ENCODE data around the gene MAPK8IP1.
"Not testable (repeated sequence)": the region's sequence is repeated elsewhere in the genome, so short reads cannot be mapped to it uniquely, and the experiment has no call there.

MAPK8IP1 gene

DNA sequence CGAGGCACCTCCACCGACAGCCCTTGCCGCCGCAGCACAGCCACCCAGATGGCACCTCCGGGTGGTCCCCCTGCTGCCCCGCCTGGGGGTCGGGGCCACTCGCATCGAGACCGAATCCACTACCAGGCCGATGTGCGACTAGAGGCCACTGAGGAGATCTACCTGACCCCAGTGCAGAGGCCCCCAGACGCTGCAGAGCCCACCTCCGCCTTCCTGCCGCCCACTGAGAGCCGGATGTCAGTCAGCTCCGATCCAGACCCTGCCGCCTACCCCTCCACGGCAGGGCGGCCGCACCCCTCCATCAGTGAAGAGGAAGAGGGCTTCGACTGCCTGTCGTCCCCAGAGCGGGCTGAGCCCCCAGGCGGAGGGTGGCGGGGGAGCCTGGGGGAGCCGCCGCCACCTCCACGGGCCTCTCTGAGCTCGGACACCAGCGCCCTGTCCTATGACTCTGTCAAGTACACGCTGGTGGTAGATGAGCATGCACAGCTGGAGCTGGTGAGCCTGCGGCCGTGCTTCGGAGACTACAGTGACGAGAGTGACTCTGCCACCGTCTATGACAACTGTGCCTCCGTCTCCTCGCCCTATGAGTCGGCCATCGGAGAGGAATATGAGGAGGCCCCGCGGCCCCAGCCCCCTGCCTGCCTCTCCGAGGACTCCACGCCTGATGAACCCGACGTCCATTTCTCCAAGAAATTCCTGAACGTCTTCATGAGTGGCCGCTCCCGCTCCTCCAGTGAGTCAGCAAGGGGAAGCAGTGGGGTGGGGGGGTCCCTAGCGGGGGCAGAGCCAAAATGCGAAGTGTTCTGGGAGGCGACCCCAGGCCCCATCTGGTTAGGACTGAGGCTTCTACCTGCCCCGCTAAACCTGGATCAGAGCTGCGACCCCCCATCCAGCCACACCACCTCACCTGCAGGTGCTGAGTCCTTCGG lies 17.3 kb downstream of the MAPK8IP1 start:
- Histone ChIP-seq H3K36me3 (ENCODE audit: control insufficient read depth, insufficient read depth, low read length) (peaks cover 31% of the 10 kb centered on the region), H3K9me3 (ENCODE audit: control insufficient read depth, insufficient read depth, low read length) (no peaks in the 10 kb centered on the region), H3K9ac (ENCODE audit: low read depth, low read length) (no peak overlapping the region), H3K4me1 (ENCODE audit: control insufficient read depth, insufficient read depth, low read length) (peaks cover 10% of the 10 kb centered on the region; the same call in 1 of the 2 replicates), H3K27me3 (ENCODE audit: control insufficient read depth, insufficient read depth, low read length) (peaks cover 8% of the 10 kb centered on the region), H3K4me3 (ENCODE audit: low read depth, low read length) (no peak overlapping the region), H3K27ac (ENCODE audit: low read depth, low read length) (no peak overlapping the region)

DNA sequence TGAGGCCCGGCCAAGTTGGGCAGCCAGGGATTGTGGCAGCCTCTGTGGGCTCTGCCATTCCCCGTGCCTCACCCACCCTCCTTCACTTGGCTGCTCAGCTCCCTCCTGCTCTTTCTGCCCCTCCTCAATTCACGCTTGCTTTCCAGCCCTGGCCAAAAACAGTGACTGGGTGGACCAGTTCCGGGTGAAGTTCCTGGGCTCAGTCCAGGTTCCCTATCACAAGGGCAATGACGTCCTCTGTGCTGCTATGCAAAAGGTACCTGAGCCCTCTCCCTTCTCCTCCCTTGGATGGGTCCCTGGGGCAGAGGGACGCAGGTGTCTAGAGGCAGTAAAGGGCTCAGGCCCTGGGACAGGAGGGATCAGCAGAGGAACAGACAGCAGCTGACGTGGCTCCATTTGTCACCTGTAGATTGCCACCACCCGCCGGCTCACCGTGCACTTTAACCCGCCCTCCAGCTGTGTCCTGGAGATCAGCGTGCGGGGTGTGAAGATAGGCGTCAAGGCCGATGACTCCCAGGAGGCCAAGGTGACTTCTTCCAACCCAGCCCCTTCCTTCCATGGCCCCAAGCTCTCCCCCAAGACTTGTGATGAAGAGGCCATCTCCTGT lies 19.0 kb downstream of the MAPK8IP1 start:
- no peak overlapping the region for H3K9ac ChIP-seq (ENCODE audit: low read depth, low read length)
- H3K27ac ChIP-seq (ENCODE audit: low read depth, low read length), result no peak overlapping the region
- no peaks in the 10 kb centered on the region for H3K9me3 ChIP-seq (ENCODE audit: control insufficient read depth, insufficient read depth, low read length)
- peaks cover 32% of the 10 kb centered on the region for H3K36me3 ChIP-seq (ENCODE audit: control insufficient read depth, insufficient read depth, low read length)
- H3K4me1 ChIP-seq (ENCODE audit: control insufficient read depth, insufficient read depth, low read length), result peaks cover 3% of the 10 kb centered on the region; the same call in 1 of the 2 replicates
- no peak overlapping the region for H3K4me3 ChIP-seq (ENCODE audit: low read depth, low read length)
- H3K27me3 ChIP-seq (ENCODE audit: control insufficient read depth, insufficient read depth, low read length), result peaks cover 8% of the 10 kb centered on the region

DNA sequence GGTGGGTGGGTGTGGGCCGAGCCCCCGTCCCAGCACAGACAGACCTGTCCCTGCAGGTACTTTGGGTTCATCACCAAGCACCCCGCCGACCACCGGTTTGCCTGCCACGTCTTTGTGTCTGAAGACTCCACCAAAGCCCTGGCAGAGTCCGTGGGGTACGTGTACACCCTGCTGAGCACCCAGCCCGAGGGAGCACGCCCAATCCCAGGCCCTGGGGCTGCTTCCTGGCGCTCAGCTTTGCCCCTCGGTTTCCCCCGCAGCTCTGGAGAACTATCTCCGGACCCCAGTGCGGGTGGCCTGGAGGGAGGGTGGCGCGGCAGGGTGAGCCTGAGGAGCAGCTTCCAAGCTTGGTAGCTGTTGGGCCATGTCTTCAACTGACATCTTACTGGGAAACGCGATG lies 19.6 kb downstream of the MAPK8IP1 start:
- H3K36me3 ChIP-seq (ENCODE audit: control insufficient read depth, insufficient read depth, low read length), result peaks cover 37% of the 10 kb centered on the region
- no peak overlapping the region for H3K4me3 ChIP-seq (ENCODE audit: low read depth, low read length)
- no peak overlapping the region for H3K9ac ChIP-seq (ENCODE audit: low read depth, low read length)
- H3K9me3 ChIP-seq (ENCODE audit: control insufficient read depth, insufficient read depth, low read length), result no peaks in the 10 kb centered on the region
- peaks cover 8% of the 10 kb centered on the region for H3K27me3 ChIP-seq (ENCODE audit: control insufficient read depth, insufficient read depth, low read length)
- H3K4me1 ChIP-seq (ENCODE audit: control insufficient read depth, insufficient read depth, low read length), result peaks cover 3% of the 10 kb centered on the region; the same call in 1 of the 2 replicates
- H3K27ac ChIP-seq (ENCODE audit: low read depth, low read length), result no peak overlapping the region

DNA sequence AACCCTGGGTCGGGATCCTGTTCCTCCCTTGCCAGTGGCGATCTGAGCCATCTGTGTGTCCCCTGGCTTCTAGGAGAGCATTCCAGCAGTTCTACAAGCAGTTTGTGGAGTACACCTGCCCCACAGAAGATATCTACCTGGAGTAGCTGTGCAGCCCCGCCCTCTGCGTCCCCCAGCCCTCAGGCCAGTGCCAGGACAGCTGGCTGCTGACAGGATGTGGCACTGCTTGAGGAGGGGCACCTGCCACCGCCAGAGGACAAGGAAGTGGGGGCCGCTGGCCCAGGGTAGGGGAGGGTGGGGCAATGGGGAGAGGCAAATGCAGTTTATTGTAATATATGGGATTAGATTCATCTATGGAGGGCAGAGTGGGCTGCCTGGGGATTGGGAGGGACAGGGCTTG lies 20.1 kb downstream of the MAPK8IP1 start:
- H3K27ac ChIP-seq (ENCODE audit: low read depth, low read length), result not testable (repeated sequence)

DNA sequence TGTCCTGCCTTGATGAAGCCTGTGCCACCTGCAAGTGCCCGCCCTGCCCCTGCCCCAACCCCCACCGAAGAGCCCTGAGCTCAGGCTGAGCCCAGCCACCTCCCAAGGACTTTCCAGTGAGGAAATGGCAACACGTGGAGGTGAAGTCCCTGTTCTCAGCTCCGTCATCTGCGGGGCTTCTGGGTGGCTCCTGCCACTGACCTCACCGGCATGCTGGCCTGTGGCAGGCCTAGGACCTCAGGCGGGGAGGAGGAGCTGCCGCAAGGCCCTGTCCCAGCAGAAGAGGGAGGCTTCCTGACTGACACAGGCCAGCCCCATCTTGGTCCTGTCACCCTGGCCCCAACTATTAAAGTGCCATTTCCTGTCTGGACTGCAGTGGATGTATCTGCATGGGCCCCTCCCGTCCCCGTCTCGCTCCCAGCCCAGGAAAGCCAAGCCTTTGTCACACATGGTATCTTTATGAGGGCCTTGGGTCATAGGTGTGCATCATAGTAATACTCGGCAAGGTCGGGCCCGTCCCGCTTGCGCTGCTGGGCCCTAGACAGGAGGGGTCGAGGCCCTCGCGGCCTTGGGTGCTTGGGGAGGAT lies 20.7 kb downstream of the MAPK8IP1 start:
- Histone ChIP-seq H3K4me1 (ENCODE audit: control insufficient read depth, insufficient read depth, low read length) (no peaks in the 10 kb centered on the region), H3K36me3 (ENCODE audit: control insufficient read depth, insufficient read depth, low read length) (peaks cover 43% of the 10 kb centered on the region), H3K9ac (ENCODE audit: low read depth, low read length) (no peak overlapping the region), H3K27ac (ENCODE audit: low read depth, low read length) (no peak overlapping the region), H3K27me3 (ENCODE audit: control insufficient read depth, insufficient read depth, low read length) (no peaks in the 10 kb centered on the region; the same call in 1 of the 2 replicates), H3K9me3 (ENCODE audit: control insufficient read depth, insufficient read depth, low read length) (no peaks in the 10 kb centered on the region), H3K4me3 (ENCODE audit: low read depth, low read length) (no peak overlapping the region)

More for the DNA sequence above, 20.1 kb downstream of the MAPK8IP1 start:
- H3K4me3 ChIP-seq (ENCODE audit: low read depth, low read length); H3K9ac ChIP-seq (ENCODE audit: low read depth, low read length); H3K9me3 ChIP-seq (ENCODE audit: control insufficient read depth, insufficient read depth, low read length); H3K27me3 ChIP-seq (ENCODE audit: control insufficient read depth, insufficient read depth, low read length); H3K4me1 ChIP-seq (ENCODE audit: control insufficient read depth, insufficient read depth, low read length): not testable (repeated sequence)
- peaks cover 38% of the 10 kb centered on the region for H3K36me3 ChIP-seq (ENCODE audit: control insufficient read depth, insufficient read depth, low read length)

DNA sequence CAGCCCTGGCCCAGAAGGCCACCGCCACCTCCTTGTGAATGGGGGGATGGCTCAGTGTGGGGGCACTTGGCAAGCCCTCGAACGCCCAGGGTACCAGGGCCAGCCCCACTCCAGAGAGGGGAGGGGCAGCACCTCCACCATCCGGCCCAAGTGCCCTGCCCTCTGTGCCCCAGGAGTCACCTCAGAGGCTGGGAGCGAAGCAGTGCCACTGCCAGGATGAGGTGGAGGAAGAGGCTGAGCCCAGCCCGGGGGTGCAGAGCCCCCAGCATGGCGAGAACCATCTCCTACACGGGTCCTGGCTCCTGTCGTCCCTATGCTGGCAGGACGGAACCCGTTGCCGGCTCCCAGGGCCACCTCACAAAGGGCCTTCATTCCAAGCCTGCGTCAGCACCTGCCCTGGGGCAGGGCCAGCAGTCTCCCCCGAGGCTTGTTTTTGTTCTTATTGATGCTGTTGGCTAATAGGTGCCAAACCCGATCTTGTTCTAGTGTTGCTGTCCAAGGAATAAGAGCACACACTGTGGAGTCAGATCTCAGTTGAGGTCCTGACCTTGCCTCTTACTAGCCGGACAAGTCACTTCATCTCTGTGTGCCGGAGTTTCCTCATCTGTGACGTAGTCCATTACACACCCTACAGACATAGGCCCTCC lies 21.6 kb downstream of the MAPK8IP1 start, which contains the start of gene FREY1:
Gene FREY1, minus strand, starts transcription at position 307 of the 647 bp plus-strand sequence. Its CDS starts 26 bp downstream, at position 281.
- H3K9ac ChIP-seq (ENCODE audit: low read depth, low read length), result no peak within 1 kb of the TSS
- H3K4me3 ChIP-seq (ENCODE audit: low read depth, low read length), result no peak within 1 kb of the TSS
- H3K36me3 ChIP-seq (ENCODE audit: control insufficient read depth, insufficient read depth, low read length), result peaks cover 47% of the 10 kb centered on the region
- no peaks in the 10 kb centered on the region for H3K9me3 ChIP-seq (ENCODE audit: control insufficient read depth, insufficient read depth, low read length)
- H3K4me1 ChIP-seq (ENCODE audit: control insufficient read depth, insufficient read depth, low read length), result no peaks in the 10 kb centered on the region
- no peaks in the 10 kb centered on the region for H3K27me3 ChIP-seq (ENCODE audit: control insufficient read depth, insufficient read depth, low read length)
- H3K27ac ChIP-seq (ENCODE audit: low read depth, low read length), result no peak within 1 kb of the TSS

DNA sequence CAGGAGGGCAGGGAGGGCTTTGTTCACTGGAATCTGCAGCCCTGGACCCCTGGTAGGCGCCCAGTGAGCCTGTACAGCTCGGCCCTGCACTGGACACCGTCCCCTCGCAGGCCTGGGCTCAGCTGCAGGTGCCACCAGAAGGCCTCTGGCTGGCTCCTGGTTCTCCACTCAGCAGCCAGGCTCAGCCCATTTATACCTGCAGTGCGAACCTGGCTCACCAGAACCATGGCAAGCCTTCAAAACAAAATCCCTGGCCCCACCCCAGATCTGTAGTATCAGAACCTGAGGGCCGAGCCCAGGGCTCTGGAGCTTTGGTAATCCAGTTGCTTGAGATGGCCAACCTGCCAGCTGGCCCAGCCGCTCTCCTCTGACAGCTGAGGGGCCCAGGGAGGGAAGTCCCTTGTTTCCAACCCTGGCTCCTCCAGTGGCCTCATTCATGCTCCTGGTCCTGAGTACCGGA lies 22.5 kb downstream of the MAPK8IP1 start:
- H3K27ac ChIP-seq (ENCODE audit: low read depth, low read length), result no peak overlapping the region
- H3K4me3 ChIP-seq (ENCODE audit: low read depth, low read length), result no peak overlapping the region
- H3K27me3 ChIP-seq (ENCODE audit: control insufficient read depth, insufficient read depth, low read length), result no peaks in the 10 kb centered on the region
- no peak overlapping the region for H3K9ac ChIP-seq (ENCODE audit: low read depth, low read length)
- H3K4me1 ChIP-seq (ENCODE audit: control insufficient read depth, insufficient read depth, low read length), result no peaks in the 10 kb centered on the region
- H3K36me3 ChIP-seq (ENCODE audit: control insufficient read depth, insufficient read depth, low read length), result peaks cover 45% of the 10 kb centered on the region
- no peaks in the 10 kb centered on the region for H3K9me3 ChIP-seq (ENCODE audit: control insufficient read depth, insufficient read depth, low read length)

DNA sequence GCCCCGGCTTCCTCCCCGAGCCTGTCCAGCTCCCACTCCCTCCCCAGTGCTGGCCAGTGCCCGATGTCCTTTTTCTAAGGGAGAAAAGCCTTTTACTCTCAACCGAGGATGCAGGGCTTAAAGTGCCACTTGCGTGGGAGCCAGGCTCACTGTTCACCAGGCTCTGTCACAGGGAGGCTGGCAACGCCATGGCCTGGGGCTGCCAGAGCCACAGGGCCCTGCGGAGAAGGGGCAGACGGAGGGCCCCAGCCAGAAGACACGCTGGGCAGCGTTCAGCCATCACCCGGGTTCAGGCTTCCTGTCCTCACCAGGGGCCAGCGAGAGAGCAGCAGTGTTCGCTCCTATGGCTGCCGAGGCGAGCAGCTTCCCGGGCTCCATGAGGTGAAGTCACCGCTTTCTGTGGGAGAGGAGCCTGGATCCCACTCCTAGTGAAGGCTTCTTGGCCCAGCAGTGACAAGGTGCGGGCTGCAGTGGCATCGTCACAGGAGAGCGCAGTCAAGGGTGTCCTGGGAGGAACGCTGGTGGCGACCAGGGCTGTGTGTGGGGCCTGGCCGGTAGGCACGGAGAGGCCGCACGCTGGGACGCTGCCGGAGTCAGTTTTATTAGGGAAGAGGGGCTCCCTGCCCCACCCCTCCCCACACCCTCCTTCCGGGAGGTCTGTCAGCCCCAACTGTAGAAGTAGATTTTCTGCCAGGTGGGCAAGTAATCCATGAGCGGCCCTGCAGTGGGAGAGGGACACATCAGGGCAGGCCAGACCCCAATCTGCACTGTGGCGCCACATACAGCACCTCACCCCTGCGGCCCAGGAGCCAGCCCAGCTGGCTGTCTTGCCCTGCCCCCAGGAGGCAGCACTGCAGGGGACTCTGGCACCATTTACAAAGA lies 24.4 kb downstream of the MAPK8IP1 start:
- no peaks in the 10 kb centered on the region for H3K4me1 ChIP-seq (ENCODE audit: control insufficient read depth, insufficient read depth, low read length)
- H3K27me3 ChIP-seq (ENCODE audit: control insufficient read depth, insufficient read depth, low read length), result no peaks in the 10 kb centered on the region
- H3K27ac ChIP-seq (ENCODE audit: low read depth, low read length), result no peak overlapping the region
- H3K9ac ChIP-seq (ENCODE audit: low read depth, low read length), result no peak overlapping the region
- peaks cover 45% of the 10 kb centered on the region for H3K36me3 ChIP-seq (ENCODE audit: control insufficient read depth, insufficient read depth, low read length)
- no peak overlapping the region for H3K4me3 ChIP-seq (ENCODE audit: low read depth, low read length)
- no peaks in the 10 kb centered on the region for H3K9me3 ChIP-seq (ENCODE audit: control insufficient read depth, insufficient read depth, low read length)

DNA sequence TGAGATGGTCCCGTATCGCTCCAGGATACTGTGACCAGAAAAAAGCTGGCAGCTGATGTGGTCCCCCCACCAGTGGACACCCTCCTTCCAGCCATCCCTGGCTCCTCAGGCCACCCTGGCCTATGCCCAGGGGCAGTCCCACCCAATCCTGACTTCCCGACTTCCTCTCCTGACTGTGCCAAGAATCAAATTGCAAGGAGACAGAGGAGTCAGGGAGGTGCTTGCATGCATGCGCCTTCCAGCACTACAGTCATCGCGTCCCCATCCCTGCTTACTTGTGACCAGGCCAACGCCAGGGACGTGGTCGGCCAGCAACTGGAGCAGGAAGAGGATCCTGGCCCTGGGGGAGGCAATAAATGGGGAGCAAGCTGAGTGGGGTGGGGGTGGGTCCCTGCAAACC lies 25.2 kb downstream of the MAPK8IP1 start:
- Histone ChIP-seq H3K27me3 (ENCODE audit: control insufficient read depth, insufficient read depth, low read length) (no peaks in the 10 kb centered on the region), H3K27ac (ENCODE audit: low read depth, low read length) (no peak overlapping the region), H3K4me3 (ENCODE audit: low read depth, low read length) (no peak overlapping the region), H3K36me3 (ENCODE audit: control insufficient read depth, insufficient read depth, low read length) (peaks cover 48% of the 10 kb centered on the region), H3K9me3 (ENCODE audit: control insufficient read depth, insufficient read depth, low read length) (no peaks in the 10 kb centered on the region), H3K4me1 (ENCODE audit: control insufficient read depth, insufficient read depth, low read length) (no peaks in the 10 kb centered on the region), H3K9ac (ENCODE audit: low read depth, low read length) (no peak overlapping the region)

DNA sequence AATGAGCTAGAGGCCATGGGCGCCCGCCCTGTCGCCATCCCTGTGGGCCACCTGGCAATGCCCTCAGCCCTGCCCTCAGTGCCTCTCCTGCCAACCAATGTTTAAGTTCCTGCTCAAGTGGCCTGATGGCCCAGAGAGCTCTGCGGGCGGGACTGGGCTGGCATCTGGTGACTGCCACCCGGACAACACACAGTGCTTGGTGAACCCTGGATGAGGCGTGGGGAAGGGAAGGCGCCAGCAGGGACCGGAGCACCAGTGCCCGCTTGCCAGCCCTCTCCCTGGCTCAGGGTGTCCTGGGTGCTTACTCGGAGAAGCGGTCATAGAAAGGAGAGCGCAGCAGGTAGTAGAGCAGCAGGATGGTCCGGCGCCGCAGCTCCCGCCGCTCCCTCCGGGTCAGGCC lies 28.1 kb downstream of the MAPK8IP1 start:
- Histone ChIP-seq H3K27me3 (ENCODE audit: control insufficient read depth, insufficient read depth, low read length) (no peaks in the 10 kb centered on the region), H3K9me3 (ENCODE audit: control insufficient read depth, insufficient read depth, low read length) (no peaks in the 10 kb centered on the region), H3K4me3 (ENCODE audit: low read depth, low read length) (no peak overlapping the region), H3K36me3 (ENCODE audit: control insufficient read depth, insufficient read depth, low read length) (peaks cover 51% of the 10 kb centered on the region), H3K9ac (ENCODE audit: low read depth, low read length) (no peak overlapping the region), H3K4me1 (ENCODE audit: control insufficient read depth, insufficient read depth, low read length) (peaks cover 4% of the 10 kb centered on the region; the same call in 1 of the 2 replicates), H3K27ac (ENCODE audit: low read depth, low read length) (no peak overlapping the region)

Data from HUES48 (cell line).